ENCODE data around the gene ADAM10.

Gene ADAM10

DNA sequence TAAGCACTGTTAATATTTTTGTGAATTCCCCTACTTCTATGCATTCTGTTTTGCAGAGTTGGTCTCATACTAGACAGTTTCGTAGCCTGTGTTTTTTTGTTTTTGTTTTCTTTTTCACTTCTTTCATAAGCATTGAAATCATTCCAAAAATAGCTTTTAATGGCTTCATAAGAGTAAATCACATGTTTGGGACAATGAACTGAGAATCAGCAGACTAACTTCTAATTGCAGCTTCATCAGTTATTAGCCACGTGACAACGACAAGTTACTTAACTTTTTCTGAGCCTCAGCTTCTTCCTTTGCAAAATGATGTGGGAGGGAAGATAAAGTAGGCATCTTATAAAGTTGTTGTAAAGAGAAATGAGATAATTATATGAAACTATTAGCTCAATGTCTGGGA lies 193.0 kb downstream of the ADAM10 start:
- Histone ChIP-seq H3K9ac (ENCODE audit: insufficient read length, low read depth) (no peak overlapping the region), H3K36me3 (ENCODE audit: insufficient read depth, insufficient read length, low read length) (no peaks in the 10 kb centered on the region), H3K27me3 (ENCODE audit: insufficient read depth, insufficient read length) (no peaks in the 10 kb centered on the region), H3K4me1 (ENCODE audit: insufficient read depth, insufficient read length) (peaks cover 5% of the 10 kb centered on the region), H3K9me3 (ENCODE audit: insufficient read depth, low read length) (no peaks in the 10 kb centered on the region), H3K4me3 (ENCODE audit: insufficient read length, low read depth) (no peak overlapping the region)
- TF ChIP-seq YY1 (IDR thresholded peaks at IDR 0.05; ENCODE audit: insufficient read depth, insufficient read length) (no peak), SUZ12 (IDR thresholded peaks at IDR 0.05; ENCODE audit: extremely low read depth, insufficient read depth, insufficient read length) (no peak), ZNF274 (IDR thresholded peaks at IDR 0.05; ENCODE audit: low read depth, low read length) (no peak)
- no peak for DNase-seq (ENCODE audit: low read depth, low spot score)

DNA sequence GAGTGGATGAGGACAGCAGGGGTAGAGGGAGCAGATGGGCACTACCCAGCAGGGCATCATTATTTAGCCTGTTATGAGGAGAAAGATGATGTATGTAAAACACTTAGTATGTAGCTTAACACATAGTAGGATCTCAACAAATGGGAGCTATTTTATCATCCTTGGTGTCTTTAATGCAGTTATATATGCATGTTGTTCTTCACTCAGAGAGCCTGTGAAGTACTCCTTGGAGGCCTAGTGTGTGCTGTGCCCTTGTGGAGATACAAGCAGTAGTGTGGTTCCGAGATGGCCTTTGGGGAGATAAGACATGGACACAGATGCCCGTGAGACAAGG lies 193.5 kb downstream of the ADAM10 start:
- TF ChIP-seq YY1 (IDR thresholded peaks at IDR 0.05; ENCODE audit: insufficient read depth, insufficient read length) = no peak
- no peak for TF ChIP-seq ZNF274 (IDR thresholded peaks at IDR 0.05; ENCODE audit: low read depth, low read length)
- no peak for TF ChIP-seq SUZ12 (IDR thresholded peaks at IDR 0.05; ENCODE audit: extremely low read depth, insufficient read depth, insufficient read length)

DNA sequence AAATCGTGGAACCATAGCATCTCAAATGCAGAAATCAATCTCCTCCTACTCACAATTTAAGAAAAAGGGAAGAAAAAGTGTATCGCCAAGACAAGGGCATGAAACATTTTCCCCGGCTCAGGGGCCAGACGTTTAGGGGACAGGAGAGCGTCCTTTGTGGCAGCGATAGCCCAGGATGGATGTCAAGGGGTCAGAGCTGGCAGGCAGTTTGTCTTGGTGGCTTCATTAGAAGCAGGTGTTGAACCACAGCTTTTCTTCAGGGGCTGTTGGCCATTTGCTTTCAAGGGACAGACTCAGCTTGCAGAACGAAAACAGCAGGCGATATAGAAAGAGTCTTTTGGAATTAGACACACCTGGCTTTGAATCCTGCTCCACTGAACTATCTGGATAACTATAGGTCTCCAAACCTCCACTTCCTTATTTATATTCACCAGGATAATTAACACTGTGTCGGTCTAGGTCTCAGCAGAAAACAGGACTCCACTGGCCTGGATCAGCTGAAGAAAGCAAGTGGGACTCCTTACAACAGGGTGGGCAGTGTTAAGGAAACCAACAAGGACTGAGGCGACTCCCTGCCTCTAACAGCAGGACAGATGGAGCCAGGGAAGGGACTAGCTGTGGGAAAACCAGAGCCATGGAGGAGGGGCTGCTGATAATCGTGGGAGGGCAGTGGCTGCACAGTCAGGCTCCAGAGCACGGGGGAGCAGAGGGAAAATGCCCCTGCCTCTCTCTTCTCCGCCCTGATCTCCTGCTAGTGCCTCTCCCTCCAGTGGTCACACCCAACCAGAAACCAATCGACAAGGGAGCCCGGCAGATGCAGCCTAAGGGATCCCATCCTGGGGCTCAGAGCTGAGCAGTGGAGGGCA lies 194.1 kb downstream of the ADAM10 start:
- H3K4me3 ChIP-seq (ENCODE audit: insufficient read length, low read depth) = no peak overlapping the region
- TF ChIP-seq ZNF274 (IDR thresholded peaks at IDR 0.05; ENCODE audit: low read depth, low read length) = no peak
- TF ChIP-seq YY1 (IDR thresholded peaks at IDR 0.05; ENCODE audit: insufficient read depth, insufficient read length) = no peak
- TF ChIP-seq SUZ12 (IDR thresholded peaks at IDR 0.05; ENCODE audit: extremely low read depth, insufficient read depth, insufficient read length) = no peak

More for the DNA sequence above, 193.5 kb downstream of the ADAM10 start:
- DNase-seq (ENCODE audit: low read depth, low spot score) = no peak
- Histone ChIP-seq H3K9me3 (ENCODE audit: insufficient read depth, low read length) (no peaks in the 10 kb centered on the region), H3K36me3 (ENCODE audit: insufficient read depth, insufficient read length, low read length) (no peaks in the 10 kb centered on the region), H3K9ac (ENCODE audit: insufficient read length, low read depth) (no peak overlapping the region), H3K4me3 (ENCODE audit: insufficient read length, low read depth) (no peak overlapping the region), H3K27me3 (ENCODE audit: insufficient read depth, insufficient read length) (no peaks in the 10 kb centered on the region), H3K4me1 (ENCODE audit: insufficient read depth, insufficient read length) (peaks cover 5% of the 10 kb centered on the region)

DNA sequence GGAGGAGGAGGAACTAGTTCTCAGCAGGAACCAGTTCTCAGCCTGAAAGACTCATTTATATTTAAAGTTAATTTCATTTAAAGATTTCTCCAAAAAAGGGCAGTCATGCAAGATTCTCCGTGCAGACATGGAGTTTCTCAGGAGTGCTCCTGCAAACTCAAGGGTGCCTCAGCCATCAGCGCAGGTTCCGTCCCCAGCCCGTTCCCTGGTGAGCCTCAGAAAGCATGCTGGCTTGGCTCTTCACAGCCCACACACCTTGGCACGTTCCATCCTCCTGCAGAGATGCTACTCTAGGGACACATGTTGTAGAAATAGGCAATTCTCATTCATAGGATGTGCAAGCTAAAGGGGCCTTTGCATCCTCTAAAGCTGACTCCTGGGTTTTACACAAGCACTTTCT lies 194.7 kb downstream of the ADAM10 start:
- Histone ChIP-seq H3K9ac (ENCODE audit: insufficient read length, low read depth) (no peak overlapping the region), H3K27me3 (ENCODE audit: insufficient read depth, insufficient read length) (no peaks in the 10 kb centered on the region), H3K4me3 (ENCODE audit: insufficient read length, low read depth) (no peak overlapping the region), H3K9me3 (ENCODE audit: insufficient read depth, low read length) (no peaks in the 10 kb centered on the region), H3K4me1 (ENCODE audit: insufficient read depth, insufficient read length) (peaks cover 5% of the 10 kb centered on the region), H3K36me3 (ENCODE audit: insufficient read depth, insufficient read length, low read length) (no peaks in the 10 kb centered on the region)
- TF ChIP-seq ZNF274 (IDR thresholded peaks at IDR 0.05; ENCODE audit: low read depth, low read length) (no peak), YY1 (IDR thresholded peaks at IDR 0.05; ENCODE audit: insufficient read depth, insufficient read length) (no peak), SUZ12 (IDR thresholded peaks at IDR 0.05; ENCODE audit: extremely low read depth, insufficient read depth, insufficient read length) (no peak)
- no peak for DNase-seq (ENCODE audit: low read depth, low spot score)

More for the DNA sequence above, 194.1 kb downstream of the ADAM10 start:
- no peak overlapping the region for H3K9ac ChIP-seq (ENCODE audit: insufficient read length, low read depth)
- H3K27me3 ChIP-seq (ENCODE audit: insufficient read depth, insufficient read length) = no peaks in the 10 kb centered on the region
- no peak for DNase-seq (ENCODE audit: low read depth, low spot score)
- H3K36me3 ChIP-seq (ENCODE audit: insufficient read depth, insufficient read length, low read length) = no peaks in the 10 kb centered on the region
- peaks cover 5% of the 10 kb centered on the region for H3K4me1 ChIP-seq (ENCODE audit: insufficient read depth, insufficient read length)
- no peaks in the 10 kb centered on the region for H3K9me3 ChIP-seq (ENCODE audit: insufficient read depth, low read length)

DNA sequence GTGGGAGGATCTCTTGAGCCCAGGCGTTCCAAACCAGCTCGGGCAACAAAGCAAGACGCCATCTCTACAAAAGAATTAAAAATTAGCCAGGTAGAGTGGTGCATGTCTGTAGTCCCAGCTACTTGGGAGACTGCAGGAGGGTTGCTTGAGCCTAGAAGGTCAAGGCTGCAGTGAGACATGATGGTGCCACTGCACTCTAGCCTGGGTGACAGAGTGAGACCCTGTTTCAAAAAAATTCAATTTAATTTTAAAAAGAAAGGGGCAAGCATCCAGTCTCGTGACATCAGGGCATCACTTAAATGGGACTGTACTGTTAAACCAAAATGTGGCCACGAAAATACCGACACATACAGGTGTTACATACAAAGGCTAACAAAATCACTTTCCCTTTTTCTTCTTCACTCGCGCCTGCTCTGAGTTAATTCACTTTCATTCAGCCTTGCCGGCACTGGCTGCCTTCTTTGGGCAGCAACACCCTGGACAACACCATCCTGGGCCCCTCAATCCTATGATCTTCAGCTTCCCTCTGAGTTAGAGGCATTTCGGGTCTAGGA lies 196.1 kb downstream of the ADAM10 start:
- no peak for TF ChIP-seq SUZ12 (IDR thresholded peaks at IDR 0.05; ENCODE audit: extremely low read depth, insufficient read depth, insufficient read length)
- no peak for TF ChIP-seq YY1 (IDR thresholded peaks at IDR 0.05; ENCODE audit: insufficient read depth, insufficient read length)
- TF ChIP-seq ZNF274 (IDR thresholded peaks at IDR 0.05; ENCODE audit: low read depth, low read length) = no peak
- H3K4me3 ChIP-seq (ENCODE audit: insufficient read length, low read depth) = no peak overlapping the region
- no peaks in the 10 kb centered on the region for H3K9me3 ChIP-seq (ENCODE audit: insufficient read depth, low read length)
- H3K36me3 ChIP-seq (ENCODE audit: insufficient read depth, insufficient read length, low read length) = no peaks in the 10 kb centered on the region
- H3K27me3 ChIP-seq (ENCODE audit: insufficient read depth, insufficient read length) = no peaks in the 10 kb centered on the region
- peaks cover 12% of the 10 kb centered on the region for H3K4me1 ChIP-seq (ENCODE audit: insufficient read depth, insufficient read length)
- no peak overlapping the region for H3K9ac ChIP-seq (ENCODE audit: insufficient read length, low read depth)
- DNase-seq (ENCODE audit: low read depth, low spot score) = no peak

DNA sequence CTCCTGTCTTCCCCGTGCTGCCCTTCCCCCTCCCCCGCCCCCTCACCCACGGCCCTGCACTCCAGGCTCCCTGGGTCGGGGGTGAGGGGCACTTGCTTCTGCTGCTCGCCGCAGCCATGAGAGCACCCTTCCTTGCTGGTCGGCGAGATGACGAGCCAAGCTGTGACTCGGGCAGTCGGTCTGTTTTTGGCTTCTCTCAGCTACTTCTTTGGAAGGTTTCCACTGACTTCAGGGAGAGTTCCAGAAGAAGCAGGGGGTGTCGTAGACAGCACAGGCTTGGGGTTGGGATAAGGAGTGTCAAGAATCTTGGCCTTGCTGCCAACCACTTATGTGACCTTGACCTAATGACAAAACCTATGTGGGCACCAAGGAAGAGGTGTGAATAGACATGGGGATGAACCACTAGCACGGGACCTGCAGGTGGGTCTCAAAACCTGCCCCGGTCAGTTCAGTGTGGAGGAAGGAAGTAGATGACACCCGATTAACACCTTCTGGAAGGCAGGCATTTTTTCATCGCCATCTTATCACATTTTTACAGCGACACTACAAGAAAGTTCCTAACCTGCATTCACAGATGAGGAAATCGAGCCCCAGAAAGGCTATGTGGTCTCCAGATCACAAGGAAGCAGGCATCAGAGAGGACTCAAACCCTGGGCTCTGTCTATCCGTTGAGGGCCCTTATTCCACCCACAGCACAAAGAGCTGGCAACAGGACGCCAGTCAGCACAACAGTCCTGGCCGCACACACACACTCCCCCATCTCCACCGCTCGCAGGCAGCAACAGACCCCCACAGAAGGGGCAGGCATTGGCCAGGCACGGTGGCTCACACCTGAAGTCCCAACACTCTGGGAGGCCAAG lies 196.8 kb downstream of the ADAM10 start:
- H3K36me3 ChIP-seq (ENCODE audit: insufficient read depth, insufficient read length, low read length) = no peaks in the 10 kb centered on the region
- no peak overlapping the region for H3K9ac ChIP-seq (ENCODE audit: insufficient read length, low read depth)
- H3K9me3 ChIP-seq (ENCODE audit: insufficient read depth, low read length) = no peaks in the 10 kb centered on the region
- TF ChIP-seq YY1 (IDR thresholded peaks at IDR 0.05; ENCODE audit: insufficient read depth, insufficient read length) = no peak
- TF ChIP-seq SUZ12 (IDR thresholded peaks at IDR 0.05; ENCODE audit: extremely low read depth, insufficient read depth, insufficient read length) = no peak
- TF ChIP-seq ZNF274 (IDR thresholded peaks at IDR 0.05; ENCODE audit: low read depth, low read length) = no peak
- peaks cover 16% of the 10 kb centered on the region for H3K4me1 ChIP-seq (ENCODE audit: insufficient read depth, insufficient read length)
- DNase-seq (ENCODE audit: low read depth, low spot score) = no peak
- no peaks in the 10 kb centered on the region for H3K27me3 ChIP-seq (ENCODE audit: insufficient read depth, insufficient read length)
- no peak overlapping the region for H3K4me3 ChIP-seq (ENCODE audit: insufficient read length, low read depth)

All from NT2/D1 (cell line).